Endothelial cell of umbilical vein (primary cell): Measurements from ENCODE around the gene RESP18. TPM values are rescaled to one million over a fixed set of nuclear protein-coding genes. Genes with fewer than 3 reads are reported as not detected.

Source experiments
- BruUV-seq: library from RNA; stranded (reverse); fragments of 400-500 nt; replicated peaks from 2 replicates; lab custom pipeline; 2021; lab: Mats Ljungman, UMichigan
- CTCF ChIA-PET: fragments of 300-600, 350-600 bp; sonication (Branson Sonifier 250); formaldehyde crosslinking; loops from one replicate; lab custom pipeline; 2021; ENCODE audit warnings: antibody characterized with exemption, inconsistent platforms; lab: Charles Lee
- POLR2A ChIA-PET: fragments of 300-600, 350-600 bp; sonication (Branson Sonifier 250); formaldehyde crosslinking; loops from one replicate; lab custom pipeline; 2021; ENCODE audit warnings: antibody characterized with exemption, inconsistent platforms; lab: Charles Lee
- DNase-seq: peaks from one replicate; pipeline ENCODE4 v3.0.0-alpha.2; 2011; ENCODE audit warnings: low read depth, low spot score
- FAIRE-seq: peaks from 2 replicates; lab custom pipeline; 2011; peaks lifted over from hg19 to GRCh38; lab: Jason Lieb, UNC
- H2AFZ ChIP-seq: 2 replicates; pipeline ENCODE4 v1.6.0; 2012; ENCODE audit warnings: low read depth, low read length, control low read depth, inconsistent platforms
- H3K27ac ChIP-seq: 2 replicates; pipeline ENCODE4 v1.5.1; 2011; ENCODE audit warnings: low read depth, mild to moderate bottlenecking, control low read depth, low read length, moderate library complexity; ENCODE audit not compliant: insufficient read depth
- H3K27me3 ChIP-seq, 2 experiments: 2 replicates each; pipeline versions ENCODE4 v1.6.0 to v1.6.1; 2011; ENCODE audit warnings: low read length in 2 of 2, mixed read lengths in 1 of 2; ENCODE audit not compliant: control insufficient read depth in 2 of 2, insufficient read depth in 2 of 2
- H3K36me3 ChIP-seq, 2 experiments: 2 replicates in 1 of 2; 3 replicates in 1 of 2; pipeline ENCODE4 v1.5.1; 2011; ENCODE audit warnings: low read length in 2 of 2, mild to moderate bottlenecking in 1 of 2, moderate library complexity in 1 of 2; ENCODE audit not compliant: control insufficient read depth in 2 of 2, insufficient read depth in 2 of 2; ENCODE audit errors: extremely low read depth in 1 of 2
- H3K4me1 ChIP-seq: 3 replicates; pipeline ENCODE4 v1.5.1; 2011; ENCODE audit warnings: mild to moderate bottlenecking, low read length; ENCODE audit not compliant: control insufficient read depth, insufficient read depth; ENCODE audit errors: extremely low read depth
- H3K4me2 ChIP-seq: 2 replicates; pipeline ENCODE4 v1.6.1; 2011; ENCODE audit warnings: low read length, control low read depth, mixed read lengths; ENCODE audit not compliant: insufficient read depth
- H3K4me3 ChIP-seq, 3 experiments: fragments of 200-600 bp in 1 of 3; sonication (generic), shearing (Covaris generic) in 1 of 3; replicated peaks in 1 of 3; 2 replicates each; pipeline ENCODE4 v1.5.1; 2011 to 2016; ENCODE audit warnings: control low read depth in 3 of 3, low read length in 3 of 3, mild to moderate bottlenecking in 2 of 3, inconsistent platforms in 1 of 3, low read depth in 1 of 3, moderate library complexity in 1 of 3; ENCODE audit not compliant: insufficient read depth in 1 of 3
- H3K79me2 ChIP-seq: 2 replicates; pipeline ENCODE4 v1.6.0; 2012; ENCODE audit warnings: low read length, inconsistent platforms; ENCODE audit not compliant: control insufficient read depth, insufficient read depth
- H3K9ac ChIP-seq: replicated peaks from 2 replicates; pipeline ENCODE3; 2011; ENCODE audit warnings: low read length, control low read depth; ENCODE audit not compliant: insufficient read depth; ENCODE audit errors: extremely low read depth
- H3K9me1 ChIP-seq: replicated peaks from 3 replicates; pipeline ENCODE4 v1.6.0; 2011; ENCODE audit warnings: mild to moderate bottlenecking, low read length; ENCODE audit not compliant: control insufficient read depth, insufficient read depth; ENCODE audit errors: extremely low read depth
- H3K9me3 ChIP-seq: replicated peaks from 2 replicates; pipeline ENCODE4 v1.5.1; 2012; ENCODE audit warnings: low read length, inconsistent platforms; ENCODE audit not compliant: control insufficient read depth, insufficient read depth
- H4K20me1 ChIP-seq: replicated peaks from 2 replicates; pipeline ENCODE3; 2011; ENCODE audit warnings: mild to moderate bottlenecking, low read length; ENCODE audit not compliant: control insufficient read depth, insufficient read depth; ENCODE audit errors: extremely low read depth
- EZH2 ChIP-seq: IDR thresholded peaks from 2 replicates; pipeline ENCODE4 v1.6.1; 2012; ENCODE audit warnings: borderline replicate concordance, low read depth, mild to moderate bottlenecking, moderate library complexity, low read length, inconsistent platforms; ENCODE audit not compliant: severe bottlenecking
- FOS ChIP-seq: IDR thresholded peaks from 2 replicates; pipeline ENCODE4 v1.6.1; 2011; ENCODE audit warnings: mild to moderate bottlenecking, low read length, moderate library complexity, borderline replicate concordance; ENCODE audit not compliant: insufficient read depth
- GATA2 ChIP-seq: IDR thresholded peaks from 2 replicates; pipeline ENCODE4 v1.7.0; 2011; ENCODE audit warnings: low read depth, mild to moderate bottlenecking, moderate library complexity, mixed read lengths, low read length; ENCODE audit not compliant: insufficient read length, insufficient read depth
- JUN ChIP-seq: IDR thresholded peaks from 2 replicates; pipeline ENCODE4 v1.6.1; 2011; ENCODE audit warnings: borderline replicate concordance, low read depth; ENCODE audit not compliant: insufficient read length, insufficient read depth
- MYC ChIP-seq: IDR thresholded peaks from one replicate; pipeline ENCODE4 v1.6.1; 2011; ENCODE audit warnings: mild to moderate bottlenecking, low read depth, low read length
- POLR2A ChIP-seq: IDR thresholded peaks from 2 replicates; pipeline ENCODE4 v1.6.1; 2012; ENCODE audit warnings: low read depth, mild to moderate bottlenecking, control low read depth, low read length
- POLR2AphosphoS5 ChIP-seq: IDR thresholded peaks from 2 replicates; pipeline ENCODE4 v1.6.1; 2012; ENCODE audit warnings: low read depth, mild to moderate bottlenecking, control low read depth, low read length, moderate library complexity; ENCODE audit not compliant: insufficient read depth
- dilution Hi-C: fragments of 300-500 bp; cut with MboI; formaldehyde crosslinking; loops from one replicate; pipeline ENCODE4 v1.15.0; 2019; ENCODE audit warnings: low sequenced_read_pairs; ENCODE audit not compliant: extremely low pct_ligation_motif_present
- intact Hi-C: fragments of 100-400 bp; cut with micrococcal nuclease; formaldehyde crosslinking; loops from one replicate; pipeline ENCODE4 v1.10.0; 2022
- polyA plus RNA-seq, 4 experiments: library from polyadenylated mRNA; depleted of rRNA in 3 of 4; stranded (reverse) in 3 of 4; unstranded in 1 of 4; fragments of >200 nt; gene quantifications; 2 replicates each; pipeline versions ENCODE4 v1.2.1 to v1.2.3, GENCODE V29; 2011 to 2012; ENCODE audit warnings: missing spikeins in 1 of 4
- total RNA-seq: library from RNA; stranded (reverse); gene quantifications from 2 replicates; pipeline ENCODE4 v1.2.3, GENCODE V29; 2021
- TF ChIP-seq, protein P1 (sequence below), 2 donors: IDR thresholded peaks; 1 replicate in 1 of 2; 2 replicates in 1 of 2; pipeline ENCODE4 v1.5.1; 2011; ENCODE audit warnings: low read length in 2 of 2, mild to moderate bottlenecking in 2 of 2, moderate library complexity in 2 of 2, control low read depth in 1 of 2, inconsistent platforms in 1 of 2, low read depth in 1 of 2; ENCODE audit not compliant: insufficient read depth in 1 of 2; ENCODE audit errors: extremely low read depth in 1 of 2
- TF ChIP-seq, protein P2 (sequence below): IDR thresholded peaks from 2 replicates; pipeline ENCODE4 v1.6.1; 2011; ENCODE audit not compliant: insufficient read depth, insufficient read length

Gene RESP18
- total and polyA plus RNA-seq, 2 donors (not counting 3 experiments of a cell fraction or from before 2014, with no cell fraction given): not detected

DNA sequence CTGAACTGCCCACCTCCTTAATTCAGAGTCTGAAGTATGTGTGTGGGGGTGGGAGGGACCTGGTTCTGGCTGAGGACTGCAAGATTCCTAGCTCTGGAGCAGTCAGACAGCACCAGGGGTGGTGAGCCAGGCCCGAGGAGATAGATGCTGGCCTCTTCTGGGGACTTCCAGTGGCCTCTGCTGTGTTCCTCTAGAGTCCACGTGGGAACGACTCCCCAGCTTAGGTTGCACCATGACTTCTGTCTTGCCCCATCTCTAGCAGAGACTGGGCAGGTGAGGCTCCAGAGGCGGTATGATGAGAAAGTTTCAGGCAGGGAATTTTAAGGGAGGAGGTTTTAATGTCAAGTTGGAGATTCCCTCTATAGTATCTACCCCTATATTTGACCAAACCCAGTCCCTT, 22.0 kb upstream of the RESP18 start:
- peaks cover 20 to 23% of the 10 kb centered on the region in 2 experiments for H3K27me3 ChIP-seq

More for the DNA sequence above, 22.0 kb upstream of the RESP18 start:
- no peak overlapping the region for H3K27ac ChIP-seq
- H3K4me3 ChIP-seq: no peak overlapping the region
- CTCF ChIA-PET: interaction anchor here (1.0 to 1.8 kb wide), 2 partner anchors 15 to 76 kb away, joined by 4 read pairs; partner anchors contain the start of gene DNAJB2
- FAIRE-seq: no peak
- H3K4me1 ChIP-seq: no peaks in the 10 kb centered on the region
- no peak overlapping the region for H2AFZ ChIP-seq
- POLR2A ChIA-PET: no interaction called here
- no peaks in the 10 kb centered on the region for H3K79me2 ChIP-seq
- dilution Hi-C loops (no loop called here), intact Hi-C loops (no loop called here)
- no peaks in the 10 kb centered on the region for H4K20me1 ChIP-seq
- no peaks in the 10 kb centered on the region for H3K9me3 ChIP-seq
- no TSS peak for BruUV-seq
- H3K4me2 ChIP-seq: no peak overlapping the region
- H3K9me1 ChIP-seq: no peaks in the 10 kb centered on the region
- no peaks in the 10 kb centered on the region for H3K36me3 ChIP-seq
- TF ChIP-seq GATA2 (no peak), FOS (no peak), MYC (no peak), POLR2AphosphoS5 (no peak), EZH2 (no peak), JUN (no peak), POLR2A (no peak)
- TF ChIP-seq, protein P1, sequence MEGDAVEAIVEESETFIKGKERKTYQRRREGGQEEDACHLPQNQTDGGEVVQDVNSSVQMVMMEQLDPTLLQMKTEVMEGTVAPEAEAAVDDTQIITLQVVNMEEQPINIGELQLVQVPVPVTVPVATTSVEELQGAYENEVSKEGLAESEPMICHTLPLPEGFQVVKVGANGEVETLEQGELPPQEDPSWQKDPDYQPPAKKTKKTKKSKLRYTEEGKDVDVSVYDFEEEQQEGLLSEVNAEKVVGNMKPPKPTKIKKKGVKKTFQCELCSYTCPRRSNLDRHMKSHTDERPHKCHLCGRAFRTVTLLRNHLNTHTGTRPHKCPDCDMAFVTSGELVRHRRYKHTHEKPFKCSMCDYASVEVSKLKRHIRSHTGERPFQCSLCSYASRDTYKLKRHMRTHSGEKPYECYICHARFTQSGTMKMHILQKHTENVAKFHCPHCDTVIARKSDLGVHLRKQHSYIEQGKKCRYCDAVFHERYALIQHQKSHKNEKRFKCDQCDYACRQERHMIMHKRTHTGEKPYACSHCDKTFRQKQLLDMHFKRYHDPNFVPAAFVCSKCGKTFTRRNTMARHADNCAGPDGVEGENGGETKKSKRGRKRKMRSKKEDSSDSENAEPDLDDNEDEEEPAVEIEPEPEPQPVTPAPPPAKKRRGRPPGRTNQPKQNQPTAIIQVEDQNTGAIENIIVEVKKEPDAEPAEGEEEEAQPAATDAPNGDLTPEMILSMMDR (IDR thresholded peaks at IDR 0.05; ENCODE audit: extremely low read depth in 1 of 2, insufficient read depth in 1 of 2, low read depth in 1 of 2, low read length in 2 of 2): no peak
- TF ChIP-seq, protein P2, sequence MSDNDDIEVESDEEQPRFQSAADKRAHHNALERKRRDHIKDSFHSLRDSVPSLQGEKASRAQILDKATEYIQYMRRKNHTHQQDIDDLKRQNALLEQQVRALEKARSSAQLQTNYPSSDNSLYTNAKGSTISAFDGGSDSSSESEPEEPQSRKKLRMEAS: no peak
- DNase-seq: no peak
- no peak overlapping the region for H3K9ac ChIP-seq
